Measurements from ENCODE around the gene NEK2. TPM values are rescaled to one million over a fixed set of nuclear protein-coding genes. Genes with fewer than 3 reads are reported as not detected.
"Not testable (repeated sequence)": the region's sequence is repeated elsewhere in the genome, so short reads cannot be mapped to it uniquely, and the experiment has no call there.

NEK2 gene
- total RNA-seq, result 10 to 100 TPM; 31.6 to 32.4 TPM

DNA sequence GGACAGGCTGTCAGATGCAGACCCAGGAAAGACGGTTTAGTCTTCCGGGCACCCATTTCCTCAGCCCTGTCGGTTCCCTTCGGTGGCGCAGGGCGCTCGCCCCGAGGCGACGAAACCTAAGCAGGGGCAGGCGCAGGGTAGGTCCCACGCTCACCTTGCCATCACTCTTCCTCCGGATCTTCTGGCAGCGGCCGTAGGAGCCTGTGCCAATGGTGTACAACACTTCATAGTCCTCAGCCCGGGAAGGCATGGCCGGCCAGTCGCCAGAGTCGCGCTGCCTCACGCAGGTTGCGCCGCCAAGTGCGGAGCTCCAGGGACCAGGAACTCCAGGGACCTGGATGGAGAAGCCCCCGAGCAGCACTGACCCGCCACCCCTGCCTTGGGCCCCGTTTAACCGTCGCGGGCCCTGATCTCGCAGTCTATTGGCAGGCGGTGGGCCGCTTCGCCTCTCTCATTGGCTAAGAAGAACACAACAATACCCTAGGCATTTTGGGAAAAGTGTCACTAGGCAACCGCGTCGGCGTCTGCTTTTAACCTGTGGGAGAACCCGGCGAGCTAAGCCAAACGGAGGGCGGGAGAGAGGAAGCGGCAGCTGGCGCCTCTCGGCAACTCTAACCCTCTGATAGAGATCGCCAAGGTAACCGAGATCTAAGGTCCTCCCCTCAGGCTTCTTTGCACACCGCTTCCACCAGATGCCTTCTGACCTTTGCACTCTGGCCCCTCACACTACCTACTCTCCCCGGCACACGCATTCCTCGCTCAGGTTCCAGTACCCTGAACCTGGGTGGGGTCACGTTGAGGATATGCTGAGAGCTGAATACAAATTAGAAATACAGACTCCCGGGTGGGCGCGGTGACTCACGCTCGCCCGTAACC lies at the start of gene NEK2:
TSS of gene NEK2 (minus strand) at position 392 of the 876 bp plus-strand sequence. CDS start at position 250, 142 bp downstream.
- Mint-ChIP-seq H3K9me3 (no peaks in the 10 kb centered on the region), H3K4me1 (peaks cover 1% of the 10 kb centered on the region), H3K27me3 (no peaks in the 10 kb centered on the region), H3K36me3 (ENCODE audit: low read depth) (no peaks in the 10 kb centered on the region), H3K27ac (peak within 1 kb of the TSS; percentile 89), H3K4me3 (peak within 1 kb of the TSS; percentile 85)
- ATAC-seq (replicated peaks), result peak; percentile 98

- H3K27ac Mint-ChIP-seq, result no peak overlapping the region
Measured at GRCh38 chr1:211724687-211725196, 49.3 kb upstream of the NEK2 start.

DNA sequence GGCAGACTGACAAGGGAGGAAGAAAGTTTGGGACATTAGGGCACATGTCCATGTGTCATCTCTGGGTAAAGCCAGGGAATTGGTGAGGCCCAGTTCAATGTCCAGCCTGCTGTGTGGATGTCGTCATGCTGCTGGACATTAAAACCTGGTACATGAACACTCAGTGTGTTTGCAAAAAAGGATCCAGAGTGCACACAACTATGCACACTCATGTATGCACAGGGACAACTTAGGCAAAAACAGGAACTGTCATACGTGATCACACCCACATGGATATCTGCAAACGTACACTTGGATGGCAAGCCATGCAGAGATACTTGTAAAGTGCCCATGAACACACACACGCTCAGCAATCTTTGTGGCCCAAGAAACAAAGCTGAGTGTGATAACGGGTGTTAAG lies 47.9 kb upstream of the NEK2 start:
- ATAC-seq (replicated peaks), result no peak
- no peak overlapping the region for H3K27ac Mint-ChIP-seq
- H3K36me3 Mint-ChIP-seq (ENCODE audit: low read depth), result no peaks in the 10 kb centered on the region
- peaks cover 5% of the 10 kb centered on the region for H3K9me3 Mint-ChIP-seq
- peaks cover 14% of the 10 kb centered on the region for H3K27me3 Mint-ChIP-seq
- no peak overlapping the region for H3K4me3 Mint-ChIP-seq
- H3K4me1 Mint-ChIP-seq, result no peaks in the 10 kb centered on the region

More at GRCh38 chr1:211724687-211725196, 49.3 kb upstream of the NEK2 start:
- H3K9me3 Mint-ChIP-seq, result peaks cover 4% of the 10 kb centered on the region
- no peaks in the 10 kb centered on the region for H3K36me3 Mint-ChIP-seq (ENCODE audit: low read depth)
- peaks cover 14% of the 10 kb centered on the region for H3K27me3 Mint-ChIP-seq
- no peaks in the 10 kb centered on the region for H3K4me1 Mint-ChIP-seq
- no peak for ATAC-seq (replicated peaks)
- H3K4me3 Mint-ChIP-seq, result no peak overlapping the region

DNA sequence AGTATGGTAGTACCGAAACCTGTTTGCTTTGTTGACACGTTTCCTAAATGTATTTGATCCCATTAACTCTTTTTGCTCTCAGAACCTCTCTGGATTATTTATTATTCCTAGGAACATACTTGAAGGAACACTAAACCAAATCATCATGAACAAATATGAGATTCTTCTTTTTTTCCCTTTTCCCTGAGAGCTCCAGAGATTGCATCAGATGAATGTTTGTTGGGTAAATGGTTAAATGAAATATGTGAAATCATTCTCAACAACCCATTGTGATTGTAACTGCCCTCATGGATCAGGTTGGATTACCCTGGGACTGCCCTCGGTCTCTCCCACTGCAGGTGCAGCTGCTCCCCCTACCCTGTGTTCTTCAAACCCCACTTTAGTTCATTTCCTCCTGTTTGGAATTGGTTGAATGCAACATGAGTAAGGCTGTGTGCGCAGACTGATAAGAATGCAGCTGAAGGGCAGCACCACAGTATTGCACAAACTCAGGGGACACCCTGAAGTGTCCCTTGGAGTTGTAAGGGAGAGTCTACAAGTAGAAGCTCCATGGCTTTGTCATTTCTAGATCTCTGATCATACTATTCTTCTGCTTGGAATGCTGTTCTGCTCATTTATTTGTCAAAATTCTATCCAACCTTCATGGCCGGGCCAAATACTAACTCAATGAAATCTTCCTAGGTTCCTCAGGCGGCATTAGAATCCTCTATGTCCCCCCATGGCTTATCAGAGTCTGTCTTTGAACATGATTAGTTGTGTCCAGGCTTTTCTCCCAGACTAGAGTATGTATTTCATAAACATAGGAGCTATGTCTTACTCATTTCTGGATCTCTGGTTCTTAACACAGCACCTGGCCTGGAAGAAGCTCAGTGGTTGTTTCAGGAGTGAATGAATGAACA lies 47.1 kb upstream of the NEK2 start:
- Mint-ChIP-seq H3K4me3 (no peak overlapping the region), H3K4me1 (no peaks in the 10 kb centered on the region), H3K27me3 (peaks cover 14% of the 10 kb centered on the region), H3K9me3 (peaks cover 5% of the 10 kb centered on the region), H3K27ac (no peak overlapping the region), H3K36me3 (ENCODE audit: low read depth) (no peaks in the 10 kb centered on the region)
- no peak for ATAC-seq (replicated peaks)

DNA sequence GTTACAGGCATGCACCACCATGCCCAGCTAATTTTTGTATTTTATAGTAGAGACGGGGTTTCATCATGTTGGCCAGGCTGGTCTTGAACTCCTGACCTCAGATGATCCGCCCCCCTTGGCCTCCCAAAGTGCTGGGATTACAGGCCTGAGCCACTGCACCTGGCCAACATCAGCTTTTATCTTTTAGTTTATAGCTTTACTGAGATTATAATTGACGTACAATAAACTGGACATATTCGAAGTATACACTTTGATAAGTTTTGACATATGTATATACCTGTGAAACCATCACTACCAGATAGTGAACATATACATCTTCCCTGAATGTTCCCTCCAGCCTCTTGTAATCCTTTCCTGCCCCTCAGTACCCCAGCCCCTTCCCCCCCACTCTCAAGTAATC lies 41.1 kb upstream of the NEK2 start:
- H3K9me3 Mint-ChIP-seq; H3K36me3 Mint-ChIP-seq (ENCODE audit: low read depth); H3K4me3 Mint-ChIP-seq; H3K27ac Mint-ChIP-seq; H3K27me3 Mint-ChIP-seq; ATAC-seq (replicated peaks); H3K4me1 Mint-ChIP-seq: not testable (repeated sequence)

GRCh38 chr1:211715971-211716370 lies 40.5 kb upstream of the NEK2 start:
- Mint-ChIP-seq H3K9me3 (peaks cover 5% of the 10 kb centered on the region), H3K27ac (no peak overlapping the region), H3K27me3 (peaks cover 4% of the 10 kb centered on the region), H3K4me1 (no peaks in the 10 kb centered on the region), H3K4me3 (no peak overlapping the region), H3K36me3 (ENCODE audit: low read depth) (no peaks in the 10 kb centered on the region)
- no peak for ATAC-seq (replicated peaks)

GRCh38 chr1:211714154-211714553 lies 38.7 kb upstream of the NEK2 start:
- H3K4me1 Mint-ChIP-seq, result no peaks in the 10 kb centered on the region
- H3K4me3 Mint-ChIP-seq, result no peak overlapping the region
- H3K9me3 Mint-ChIP-seq, result no peaks in the 10 kb centered on the region
- no peak overlapping the region for H3K27ac Mint-ChIP-seq
- no peak for ATAC-seq (replicated peaks)
- no peaks in the 10 kb centered on the region for H3K36me3 Mint-ChIP-seq (ENCODE audit: low read depth)
- no peaks in the 10 kb centered on the region for H3K27me3 Mint-ChIP-seq

- Mint-ChIP-seq H3K27ac (no peak overlapping the region), H3K9me3 (no peaks in the 10 kb centered on the region), H3K4me1 (no peaks in the 10 kb centered on the region), H3K27me3 (no peaks in the 10 kb centered on the region), H3K4me3 (no peak overlapping the region), H3K36me3 (ENCODE audit: low read depth) (no peaks in the 10 kb centered on the region)
- no peak for ATAC-seq (replicated peaks)
Measured at GRCh38 chr1:211713231-211713630, 37.8 kb upstream of the NEK2 start.

DNA sequence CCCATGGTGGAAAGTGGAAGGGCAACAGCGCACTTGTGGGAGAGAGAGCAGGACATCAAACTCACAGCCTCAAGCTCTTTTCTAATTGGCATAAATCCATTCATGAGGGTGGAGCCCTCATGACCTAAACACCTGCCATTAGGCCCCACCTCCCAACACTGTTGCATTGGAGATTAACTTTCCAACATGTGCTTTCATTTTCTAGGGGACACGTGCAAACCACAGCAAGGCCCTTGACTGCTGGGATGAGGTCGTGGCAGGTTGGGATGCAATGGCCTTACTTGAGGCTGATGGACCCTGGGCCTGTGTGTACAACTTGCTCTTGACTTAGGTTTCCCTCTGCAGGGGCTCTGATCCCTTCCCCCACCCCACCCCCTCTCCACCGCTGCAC lies 35.9 kb upstream of the NEK2 start:
- H3K27ac Mint-ChIP-seq, result no peak overlapping the region
- H3K9me3 Mint-ChIP-seq, result no peaks in the 10 kb centered on the region
- no peak overlapping the region for H3K4me3 Mint-ChIP-seq
- no peaks in the 10 kb centered on the region for H3K27me3 Mint-ChIP-seq
- no peaks in the 10 kb centered on the region for H3K36me3 Mint-ChIP-seq (ENCODE audit: low read depth)
- H3K4me1 Mint-ChIP-seq, result no peaks in the 10 kb centered on the region
- no peak for ATAC-seq (replicated peaks)

- Mint-ChIP-seq H3K4me1 (no peaks in the 10 kb centered on the region), H3K9me3 (no peaks in the 10 kb centered on the region), H3K4me3 (no peak overlapping the region), H3K27ac (no peak overlapping the region), H3K36me3 (ENCODE audit: low read depth) (no peaks in the 10 kb centered on the region), H3K27me3 (no peaks in the 10 kb centered on the region)
- ATAC-seq (replicated peaks), result no peak
Measured at GRCh38 chr1:211710566-211711314, 35.3 kb upstream of the NEK2 start.

- no peak for ATAC-seq (replicated peaks)
- Mint-ChIP-seq H3K27me3 (no peaks in the 10 kb centered on the region), H3K9me3 (no peaks in the 10 kb centered on the region), H3K27ac (no peak overlapping the region), H3K4me3 (no peak overlapping the region), H3K4me1 (no peaks in the 10 kb centered on the region), H3K36me3 (ENCODE audit: low read depth) (no peaks in the 10 kb centered on the region)
Measured at GRCh38 chr1:211708926-211709325, 33.5 kb upstream of the NEK2 start.

- H3K4me1 Mint-ChIP-seq, result no peaks in the 10 kb centered on the region
- H3K27ac Mint-ChIP-seq, result no peak overlapping the region
- H3K9me3 Mint-ChIP-seq, result no peaks in the 10 kb centered on the region
- no peak for ATAC-seq (replicated peaks)
- no peaks in the 10 kb centered on the region for H3K36me3 Mint-ChIP-seq (ENCODE audit: low read depth)
- no peaks in the 10 kb centered on the region for H3K27me3 Mint-ChIP-seq
- no peak overlapping the region for H3K4me3 Mint-ChIP-seq
Measured at GRCh38 chr1:211708006-211708405, 32.6 kb upstream of the NEK2 start.

- Mint-ChIP-seq H3K36me3 (ENCODE audit: low read depth) (no peaks in the 10 kb centered on the region), H3K27me3 (no peaks in the 10 kb centered on the region)
Measured at GRCh38 chr1:211705467-211706091, 30.2 kb upstream of the NEK2 start.

DNA sequence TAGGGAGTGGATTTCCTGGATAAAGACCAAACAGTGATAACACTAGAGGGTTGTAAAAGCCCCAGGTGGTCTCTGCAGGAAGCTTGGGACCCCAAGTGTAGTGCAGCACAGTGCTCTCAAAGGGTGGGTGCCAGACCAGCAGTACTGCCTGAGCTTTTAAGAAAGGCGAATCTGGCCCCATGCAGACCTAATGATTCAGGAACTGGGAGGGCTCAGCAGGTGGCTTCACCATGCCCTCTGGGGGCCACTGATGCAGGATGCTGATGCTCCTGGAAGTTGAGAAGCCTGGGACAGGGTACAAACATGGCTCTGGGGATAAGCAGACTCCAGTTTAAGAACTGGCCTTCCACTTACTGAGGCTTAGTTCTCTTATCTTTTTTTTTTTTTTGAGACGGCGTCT lies 29.1 kb upstream of the NEK2 start:
- Mint-ChIP-seq H3K4me3 (no peak overlapping the region), H3K27ac (no peak overlapping the region), H3K9me3 (no peaks in the 10 kb centered on the region), H3K27me3 (no peaks in the 10 kb centered on the region), H3K4me1 (no peaks in the 10 kb centered on the region), H3K36me3 (ENCODE audit: low read depth) (no peaks in the 10 kb centered on the region)
- ATAC-seq (replicated peaks), result no peak

More at GRCh38 chr1:211705467-211706091, 30.2 kb upstream of the NEK2 start:
- no peak for ATAC-seq (replicated peaks)
- Mint-ChIP-seq H3K4me3 (no peak overlapping the region), H3K27ac (no peak overlapping the region), H3K9me3 (no peaks in the 10 kb centered on the region), H3K4me1 (no peaks in the 10 kb centered on the region)
